Natural killer cell (primary cell): ENCODE measurements around the gene SAC3D1. TPM values are rescaled to one million over a fixed set of nuclear protein-coding genes. Genes with fewer than 3 reads are reported as not detected.
A peak's percentile ranks its signal among the peaks of the same experiment; 100 is the strongest.

ENCODE experiments used
- ATAC-seq, 3 donors: fragments of 150-1000 bp in 2 of 3; fragments of 200-7000 bp in 1 of 3; cut with Tn5 transposase; 1 replicate in 1 of 3; 2 replicates in 2 of 3; pipeline ENCODE4 v1.10.0; 2021; ENCODE audit warnings: mild to moderate bottlenecking in 2 of 3, moderate library complexity in 2 of 3
- DNase-seq, 2 donors: peaks; one replicate each; pipeline versions ENCODE4 v3.0.0 to v3.0.0-alpha.2; 2013 to 2021; ENCODE audit warnings: mixed read lengths in 1 of 2
- H3K27ac ChIP-seq: one replicate; pipeline ENCODE4 v1.5.1; 2013; ENCODE audit warnings: mild to moderate bottlenecking, low read length
- H3K27me3 ChIP-seq: one replicate; pipeline ENCODE4 v1.6.1; 2013; ENCODE audit warnings: low read length; ENCODE audit not compliant: control insufficient read depth, insufficient read depth
- H3K36me3 ChIP-seq: one replicate; pipeline ENCODE4 v1.6.1; 2013; ENCODE audit warnings: low read length; ENCODE audit not compliant: control insufficient read depth, insufficient read depth
- H3K4me1 ChIP-seq: one replicate; pipeline ENCODE4 v1.6.1; 2013; ENCODE audit warnings: low read length; ENCODE audit not compliant: control insufficient read depth, insufficient read depth
- H3K4me3 ChIP-seq: one replicate; pipeline ENCODE4 v1.5.1; 2013; ENCODE audit warnings: low read length
- H3K9me3 ChIP-seq: one replicate; pipeline ENCODE4 v1.6.1; 2013; ENCODE audit warnings: low read length; ENCODE audit not compliant: control insufficient read depth, insufficient read depth
- H3K27ac Mint-ChIP-seq, 2 donors: one replicate each; pipeline ENCODE4 v1.8.0; 2022; ENCODE audit warnings: mild to moderate bottlenecking in 2 of 2, mixed read lengths in 2 of 2, moderate library complexity in 1 of 2
- H3K27me3 Mint-ChIP-seq, 2 donors: one replicate each; pipeline ENCODE4 v1.8.0; 2022; ENCODE audit warnings: low read depth in 2 of 2, mixed read lengths in 2 of 2
- H3K36me3 Mint-ChIP-seq: one replicate; pipeline ENCODE4 v1.8.0; 2022; ENCODE audit warnings: mixed read lengths
- H3K4me1 Mint-ChIP-seq, 2 donors: one replicate each; pipeline ENCODE4 v1.8.0; 2022; ENCODE audit warnings: mixed read lengths in 2 of 2
- H3K4me3 Mint-ChIP-seq: one replicate; pipeline ENCODE4 v1.8.0; 2022; ENCODE audit warnings: mild to moderate bottlenecking, moderate library complexity, mixed read lengths
- H3K9me3 Mint-ChIP-seq, 2 donors: one replicate each; pipeline ENCODE4 v1.8.0; 2022; ENCODE audit warnings: mixed read lengths in 2 of 2
- WGBS: methylation state at CpG from one replicate; pipeline ENCODE4 v1.1.7; 2013; ENCODE audit warnings: missing lambda C conversion rate; ENCODE audit not compliant: insufficient coverage; 5-methylcytosine and 5-hydroxymethylcytosine counted together
- intact Hi-C: fragments of 100-400 bp; cut with micrococcal nuclease; formaldehyde crosslinking; loops from one replicate; pipeline ENCODE4 v1.14.2; 2022
- total RNA-seq, 4 donors: library from RNA; stranded (reverse); fragments of 120-200 nt in 1 of 4; gene quantifications; one replicate each; pipeline versions ENCODE4 v1.2.3 to v1.2.4, GENCODE V29; 2013 to 2022
- TF ChIP-seq, protein P1 (sequence below): fragments of 200-600 bp; IDR thresholded peaks from one replicate; pipeline ENCODE4 v1.8.0; 2022; ENCODE audit warnings: antibody characterized with exemption

The SAC3D1 gene
- total RNA-seq, 3 donors from 2014 or later (not counting 1 experiment from before 2014, with no cell fraction given), result 2.0 to 3.5 (median 2.8) TPM

DNA sequence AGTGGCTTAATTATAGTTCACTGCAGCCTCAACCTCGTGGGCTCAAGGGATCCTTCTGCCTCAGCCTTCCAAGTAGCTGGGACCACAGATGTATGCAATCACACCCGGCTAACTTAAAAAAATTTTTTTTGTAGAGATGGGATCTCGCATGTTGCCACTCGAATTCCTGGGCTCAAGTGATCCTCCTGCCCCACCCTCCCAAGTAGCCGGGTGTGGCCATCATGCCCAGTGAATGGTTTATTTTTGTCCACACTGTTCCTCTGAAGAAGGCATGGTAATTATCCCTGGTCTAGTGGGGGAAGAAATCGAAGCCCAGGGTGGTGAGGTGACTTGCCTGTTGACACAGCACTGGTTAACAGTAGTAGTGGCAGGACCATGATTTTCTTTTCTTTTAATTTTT, 1.9 kb downstream of the SAC3D1 start:
- Mint-ChIP-seq H3K27me3 (no peaks in the 10 kb centered on the region), H3K36me3 (no peaks in the 10 kb centered on the region), H3K9me3 (no peaks in the 10 kb centered on the region), H3K4me1 (peaks cover 20 to 29% of the 10 kb centered on the region in 2 donors), H3K4me3 (peak overlapping the region; percentile 88), H3K27ac (no peak overlapping the region)
- ATAC-seq (no peak), DNase-seq (no peak)
- peaks cover 10% of the 10 kb centered on the region for H3K36me3 ChIP-seq
- no peaks in the 10 kb centered on the region for H3K9me3 ChIP-seq
- H3K4me3 ChIP-seq, result no peak overlapping the region
- intact Hi-C loops, result no loop called here
- H3K27ac ChIP-seq, result no peak overlapping the region
- no peaks in the 10 kb centered on the region for H3K27me3 ChIP-seq
- TF ChIP-seq, protein P1, sequence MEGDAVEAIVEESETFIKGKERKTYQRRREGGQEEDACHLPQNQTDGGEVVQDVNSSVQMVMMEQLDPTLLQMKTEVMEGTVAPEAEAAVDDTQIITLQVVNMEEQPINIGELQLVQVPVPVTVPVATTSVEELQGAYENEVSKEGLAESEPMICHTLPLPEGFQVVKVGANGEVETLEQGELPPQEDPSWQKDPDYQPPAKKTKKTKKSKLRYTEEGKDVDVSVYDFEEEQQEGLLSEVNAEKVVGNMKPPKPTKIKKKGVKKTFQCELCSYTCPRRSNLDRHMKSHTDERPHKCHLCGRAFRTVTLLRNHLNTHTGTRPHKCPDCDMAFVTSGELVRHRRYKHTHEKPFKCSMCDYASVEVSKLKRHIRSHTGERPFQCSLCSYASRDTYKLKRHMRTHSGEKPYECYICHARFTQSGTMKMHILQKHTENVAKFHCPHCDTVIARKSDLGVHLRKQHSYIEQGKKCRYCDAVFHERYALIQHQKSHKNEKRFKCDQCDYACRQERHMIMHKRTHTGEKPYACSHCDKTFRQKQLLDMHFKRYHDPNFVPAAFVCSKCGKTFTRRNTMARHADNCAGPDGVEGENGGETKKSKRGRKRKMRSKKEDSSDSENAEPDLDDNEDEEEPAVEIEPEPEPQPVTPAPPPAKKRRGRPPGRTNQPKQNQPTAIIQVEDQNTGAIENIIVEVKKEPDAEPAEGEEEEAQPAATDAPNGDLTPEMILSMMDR, result no peak
- WGBS, result 95% methylated on average over 5 of the region's 6 CpGs
- peaks cover 36% of the 10 kb centered on the region for H3K4me1 ChIP-seq

DNA sequence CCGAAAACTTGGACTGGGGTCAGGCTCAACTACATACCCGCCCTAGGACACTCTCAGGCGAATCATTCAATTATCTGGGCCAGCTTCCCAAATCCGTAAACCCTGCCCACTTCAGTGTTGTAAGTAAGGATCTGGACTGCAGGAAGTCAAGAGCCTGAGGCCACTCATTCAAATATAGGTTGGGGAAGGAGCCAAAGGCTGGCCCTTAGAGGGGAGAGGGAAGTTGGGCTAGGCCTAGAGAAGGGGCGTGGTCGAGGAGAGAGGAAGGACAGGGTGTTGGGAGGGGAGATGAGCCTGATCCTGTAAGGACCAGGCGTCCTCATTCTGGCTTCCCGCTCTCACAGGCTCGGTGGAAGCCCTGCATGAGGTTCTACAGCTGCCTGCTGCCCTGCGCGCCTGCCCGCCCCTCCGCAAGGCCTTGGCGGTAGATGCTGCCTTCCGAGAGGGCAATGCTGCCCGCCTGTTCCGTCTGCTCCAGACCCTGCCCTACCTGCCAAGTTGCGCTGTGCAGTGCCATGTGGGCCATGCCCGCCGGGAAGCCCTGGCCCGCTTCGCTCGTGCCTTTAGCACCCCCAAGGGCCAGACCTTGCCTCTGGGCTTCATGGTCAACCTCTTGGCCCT, 3.0 kb downstream of the SAC3D1 start:
- intact Hi-C loops, result no loop called here
- Mint-ChIP-seq H3K27me3 (no peaks in the 10 kb centered on the region), H3K9me3 (no peaks in the 10 kb centered on the region), H3K27ac (no peak overlapping the region), H3K36me3 (no peaks in the 10 kb centered on the region), H3K4me1 (peaks cover 20 to 34% of the 10 kb centered on the region in 2 donors), H3K4me3 (peak overlapping the region; percentile 11)
- Histone ChIP-seq H3K4me3 (no peak overlapping the region), H3K36me3 (peaks cover 5% of the 10 kb centered on the region), H3K9me3 (no peaks in the 10 kb centered on the region), H3K4me1 (peaks cover 42% of the 10 kb centered on the region), H3K27ac (no peak overlapping the region), H3K27me3 (no peaks in the 10 kb centered on the region)
- no peak for DNase-seq
- 95% methylated on average over 23 of the region's 23 CpGs for WGBS
- no peak for ATAC-seq
- TF ChIP-seq, protein P1, result no peak

DNA sequence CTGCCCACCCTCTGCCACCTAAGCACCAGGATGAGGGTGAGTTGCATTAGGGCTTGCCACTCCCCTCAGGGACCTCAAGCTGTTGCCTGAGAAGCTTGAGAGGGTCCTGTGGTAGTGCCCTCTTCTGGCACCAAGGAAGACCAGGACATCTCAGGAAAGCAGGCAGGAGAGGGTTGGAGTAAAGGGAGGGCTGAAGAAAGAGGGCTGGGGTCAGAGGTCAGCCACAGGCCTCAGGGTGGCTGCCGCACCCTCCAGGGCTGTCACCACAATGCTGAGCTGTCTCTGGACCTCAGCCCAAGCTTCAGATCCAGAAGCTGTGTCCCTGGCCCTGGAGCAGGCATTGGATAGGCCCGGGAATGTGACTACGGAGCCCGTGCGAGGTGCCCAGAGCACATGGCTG, 4.1 kb downstream of the SAC3D1 start:
- no peak overlapping the region for H3K27ac Mint-ChIP-seq

More for the DNA sequence above, 4.1 kb downstream of the SAC3D1 start:
- Histone ChIP-seq H3K36me3 (peaks cover 5% of the 10 kb centered on the region), H3K9me3 (no peaks in the 10 kb centered on the region), H3K27me3 (no peaks in the 10 kb centered on the region), H3K4me1 (peaks cover 42% of the 10 kb centered on the region), H3K4me3 (no peak overlapping the region), H3K27ac (no peak overlapping the region)
- Mint-ChIP-seq H3K9me3 (no peaks in the 10 kb centered on the region), H3K4me1 (peaks cover 20 to 34% of the 10 kb centered on the region in 2 donors), H3K36me3 (no peaks in the 10 kb centered on the region), H3K4me3 (no peak overlapping the region), H3K27me3 (no peaks in the 10 kb centered on the region)
- DNase-seq (no peak), ATAC-seq (no peak)
- TF ChIP-seq, protein P1, result no peak
- intact Hi-C loops, result no loop called here
- WGBS, result over 99% methylated on average over 5 of the region's 5 CpGs
